HG02885 (cell line): ENCODE measurements around the gene CGB1.
"Not testable (repeated sequence)": the region's sequence is repeated elsewhere in the genome, so short reads cannot be mapped to it uniquely, and the experiment has no call there.

Experiments
- ATAC-seq: cut with Tn5 transposase; IDR thresholded peaks from one replicate; pipeline ENCODE4 v1.9.1; 2021; ENCODE audit warnings: mild to moderate bottlenecking; ENCODE audit not compliant: unreplicated experiment, poor library complexity

Gene CGB1

GRCh38 chr19:49036815-49037214 is at the start of gene CGB1:
CGB1 (minus strand) TSS chr19:49036895; CDS start chr19:49036711, 184 bp downstream.
- ATAC-seq, result not testable (repeated sequence)

- ATAC-seq, result no peak
These were observed 49.6 kb upstream of the CGB1 start for GRCh38 chr19:49086296-49086695.

GRCh38 chr19:49085868-49086232 is 49.2 kb upstream of the CGB1 start:
- ATAC-seq, result no peak

GRCh38 chr19:49085020-49085867 is 48.5 kb upstream of the CGB1 start, which contains the start of gene SNRNP70:
SNRNP70 (plus strand) TSS chr19:49085451; CDS start chr19:49086415, 964 bp downstream.
- ATAC-seq, result peak; percentile 91

GRCh38 chr19:49084206-49085019 is 47.7 kb upstream of the CGB1 start:
- ATAC-seq, result no peak

DNA sequence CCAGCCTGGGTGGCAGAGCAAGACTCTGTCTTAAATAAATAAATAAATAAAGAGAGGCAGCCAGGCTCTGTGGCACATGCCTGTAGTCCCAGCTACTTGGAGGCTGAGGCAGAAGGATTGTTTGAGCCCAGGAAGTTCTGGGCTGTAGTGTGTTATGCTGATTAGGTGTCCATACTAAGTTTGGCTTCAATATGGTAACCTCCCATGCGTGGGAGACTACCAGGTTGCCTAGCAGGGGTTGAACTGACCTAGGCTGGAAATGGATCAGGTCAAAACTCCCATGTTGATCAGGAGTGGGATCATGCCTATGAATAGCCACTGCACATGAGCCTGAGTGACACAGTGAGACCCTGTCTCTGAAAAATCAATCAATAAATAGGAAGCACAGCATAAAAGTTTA is 44.6 kb upstream of the CGB1 start:
- ATAC-seq, result no peak

DNA sequence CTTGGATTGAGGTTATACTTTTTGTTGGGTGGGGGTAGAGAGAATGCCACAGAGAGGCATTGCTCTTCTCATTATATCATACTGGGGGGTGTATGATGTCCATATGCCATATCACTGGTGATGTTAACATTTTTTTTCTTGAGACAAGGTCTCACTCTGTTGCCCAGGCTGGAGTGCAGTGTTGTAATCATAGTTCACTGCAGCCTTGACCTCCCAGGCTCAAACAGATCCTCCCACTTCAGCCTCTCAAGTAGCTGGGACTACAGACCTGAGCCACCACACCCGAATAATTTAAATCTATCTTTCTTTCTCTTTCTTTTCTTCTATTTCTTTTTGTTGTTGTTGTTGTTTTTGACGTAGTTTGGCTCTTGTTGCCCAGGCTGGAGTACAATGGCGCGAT is 43.7 kb upstream of the CGB1 start:
- no peak for ATAC-seq

GRCh38 chr19:49074869-49075268 is 38.2 kb upstream of the CGB1 start:
- not testable (repeated sequence) for ATAC-seq

- no peak for ATAC-seq
These were observed 37.1 kb upstream of the CGB1 start for GRCh38 chr19:49073514-49074378.

GRCh38 chr19:49071860-49072547 is 35.3 kb upstream of the CGB1 start:
- no peak for ATAC-seq

DNA sequence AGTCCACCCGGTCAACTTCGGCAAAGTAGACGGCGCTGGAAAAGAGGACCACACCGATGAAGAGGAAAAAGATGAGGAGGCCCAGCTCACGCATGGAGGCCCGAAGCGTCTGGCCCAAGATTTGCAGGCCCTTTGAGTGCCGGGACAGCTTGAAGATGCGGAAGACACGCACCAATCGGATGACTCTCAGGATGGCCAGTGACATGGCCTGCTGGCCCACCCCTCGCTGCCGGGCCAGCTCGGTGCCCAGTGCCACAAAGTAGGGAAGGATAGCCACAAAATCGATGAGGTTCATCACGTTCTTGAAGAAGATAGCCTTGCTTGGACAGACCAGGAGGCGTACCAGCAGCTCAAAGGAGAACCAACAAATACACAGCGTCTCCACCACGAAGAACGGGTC is 33.7 kb upstream of the CGB1 start:
- no peak for ATAC-seq

DNA sequence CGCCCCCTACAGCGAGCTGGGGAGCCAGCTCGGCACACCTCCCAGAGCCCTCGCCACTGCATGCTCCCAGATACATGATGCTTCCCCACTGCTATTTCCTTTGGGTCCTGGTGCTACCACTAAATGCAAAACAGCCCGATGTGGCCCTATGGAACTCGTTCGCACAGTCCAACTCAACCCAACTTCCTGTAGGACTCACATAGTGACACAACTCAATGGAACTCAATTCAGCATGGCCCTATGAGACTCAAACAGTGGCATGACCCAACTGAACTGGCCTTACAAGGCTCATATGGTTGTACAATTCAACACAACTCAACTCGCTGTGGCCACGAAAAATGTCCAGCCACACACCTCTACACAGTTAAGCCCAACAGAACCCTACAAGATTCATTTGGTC is 32.3 kb upstream of the CGB1 start:
- no peak for ATAC-seq

DNA sequence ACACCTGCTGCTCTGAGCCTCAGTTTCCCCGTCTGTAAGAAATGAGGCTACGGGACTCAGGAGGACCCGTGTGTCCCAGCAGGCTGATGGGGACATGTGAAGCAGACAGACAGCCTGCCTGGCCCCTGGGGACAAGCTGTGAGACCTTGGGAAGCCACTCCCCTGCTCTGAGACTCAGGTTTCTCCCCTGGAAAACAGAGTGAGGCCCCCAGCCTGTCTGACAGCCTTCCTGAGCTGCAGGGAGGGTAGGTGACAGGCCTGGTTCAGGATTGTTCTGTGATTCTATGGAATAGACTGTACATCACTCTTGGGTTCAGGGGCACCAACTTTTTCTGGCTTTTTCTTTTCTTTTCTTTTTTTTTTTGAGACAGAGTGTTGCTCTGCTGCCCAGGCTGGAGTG is 30.9 kb upstream of the CGB1 start:
- ATAC-seq, result no peak

DNA sequence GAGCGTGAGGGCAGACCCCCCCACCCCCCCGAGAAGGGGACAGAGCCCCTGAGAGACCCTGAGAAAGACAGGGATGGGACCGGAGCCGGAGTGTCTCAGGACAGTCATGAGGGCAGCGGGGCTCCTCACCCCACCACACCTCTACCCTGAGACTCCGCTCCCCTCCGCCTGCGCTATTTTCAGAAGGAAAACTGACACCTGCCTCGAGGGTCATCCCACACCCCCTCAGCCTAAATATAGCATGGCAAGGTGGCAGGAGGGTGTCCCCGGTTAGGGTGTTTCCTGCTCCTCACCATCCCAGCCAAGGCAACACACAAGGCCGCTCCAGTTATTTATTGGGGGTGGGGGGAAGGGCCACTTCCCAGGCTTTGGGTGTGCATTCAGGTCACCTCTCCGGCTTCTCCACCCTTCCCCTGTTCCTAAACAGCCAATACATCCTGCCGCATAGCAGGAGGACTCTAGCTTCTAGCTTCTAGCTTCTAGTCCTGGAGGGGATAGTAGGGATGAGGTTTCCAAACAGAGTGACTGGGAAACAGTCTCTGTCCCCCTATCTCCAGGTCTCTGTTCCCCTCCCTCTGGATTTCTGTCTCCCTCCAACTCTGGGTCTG is 29.3 kb upstream of the CGB1 start:
- ATAC-seq, result no peak

DNA sequence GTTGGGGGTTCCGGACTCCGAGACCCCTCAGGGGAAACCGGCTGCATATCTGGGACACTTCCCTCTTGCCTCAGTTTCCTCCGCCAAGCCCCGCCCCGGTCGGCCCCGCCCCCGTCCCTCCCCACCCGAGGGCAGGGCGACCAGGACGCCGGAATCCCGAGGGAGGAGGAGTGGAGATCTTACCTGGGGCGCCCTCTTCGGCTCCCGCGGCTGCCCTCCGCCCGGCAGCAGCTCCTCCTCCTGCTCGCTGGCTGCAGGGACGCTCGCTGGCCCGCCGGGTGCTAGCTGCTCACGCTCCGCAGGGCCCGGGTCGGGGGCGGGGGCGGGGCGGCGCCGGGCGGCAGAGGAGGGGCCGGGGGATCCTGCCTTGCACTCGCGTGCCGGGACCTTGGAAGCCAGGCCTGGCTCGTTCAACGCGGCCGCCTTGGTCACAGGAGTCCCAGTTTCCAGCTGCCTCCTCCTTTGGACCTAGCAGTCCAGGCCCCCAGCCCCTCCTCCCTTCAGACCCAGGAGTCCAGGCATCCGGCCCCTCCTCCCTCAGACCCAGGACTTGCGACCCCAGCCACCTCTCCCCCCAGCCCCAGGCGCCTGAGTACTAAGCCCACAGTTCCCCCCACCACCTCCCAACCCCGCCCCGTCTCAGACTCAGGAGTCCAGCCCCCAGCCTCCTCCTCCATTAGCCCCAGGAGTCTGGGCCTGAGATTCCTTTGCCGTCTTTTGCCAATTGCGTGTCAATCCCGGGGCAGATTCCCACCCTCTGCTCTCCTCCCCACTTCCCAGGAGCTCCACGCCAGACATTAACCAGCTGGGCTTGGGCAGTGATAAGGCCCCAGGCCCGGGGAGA is 28.3 kb upstream of the CGB1 start, which contains the start of gene NTF4:
TSS of gene NTF4 (minus strand) at position 51 of the 844 bp plus-strand sequence. CDS start 2,821 bp downstream, outside the sequence.
- no peak for ATAC-seq

DNA sequence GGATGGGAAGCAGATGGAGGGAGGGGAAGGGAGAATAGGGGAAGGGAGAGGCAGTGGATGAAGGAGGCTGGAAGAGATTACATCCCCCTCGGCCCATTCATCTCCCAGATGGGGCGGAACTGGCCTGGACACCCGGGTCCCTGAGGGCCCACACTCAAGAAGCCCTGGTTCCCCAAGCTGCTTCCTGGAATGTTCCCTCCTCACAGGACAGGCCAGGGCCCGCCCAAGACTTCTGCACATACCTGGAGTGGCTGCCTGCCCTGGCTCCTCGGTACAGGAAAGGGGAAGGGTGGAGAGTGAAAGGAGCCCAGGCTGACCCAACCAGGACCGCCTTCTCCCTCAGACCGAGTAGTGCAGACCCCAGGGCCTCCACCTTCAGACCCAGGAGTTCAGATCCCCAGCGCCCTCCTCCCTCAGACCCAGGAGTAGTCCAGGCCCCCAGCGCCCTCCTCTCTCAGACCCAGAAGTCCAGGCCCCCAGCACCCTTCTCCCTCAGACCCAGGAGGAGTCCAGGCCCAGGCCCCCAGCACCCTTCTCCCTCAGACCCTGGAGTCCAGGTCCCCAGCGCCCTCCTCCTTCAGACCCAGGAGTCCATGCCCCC is 27.4 kb upstream of the CGB1 start:
- no peak for ATAC-seq

DNA sequence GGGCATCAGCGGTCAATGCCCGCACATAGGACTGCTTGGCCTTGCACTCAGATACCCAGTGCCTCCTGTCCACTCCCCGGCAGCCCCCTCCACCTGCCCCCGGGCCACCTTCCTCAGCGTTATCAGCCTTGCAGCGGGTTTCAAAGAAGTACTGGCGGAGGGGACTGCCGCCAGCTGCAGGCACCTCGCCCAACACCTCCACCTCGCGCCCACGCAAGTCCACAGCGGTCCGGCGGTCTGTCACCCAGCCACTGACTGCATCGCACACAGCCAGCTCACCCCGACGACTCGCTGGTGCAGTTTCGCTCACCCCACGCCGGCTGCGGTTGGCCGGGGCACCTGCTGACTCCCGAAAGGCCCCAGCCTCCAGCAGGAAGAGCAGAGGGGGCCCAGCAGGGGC is 24.8 kb upstream of the CGB1 start:
- no peak for ATAC-seq

DNA sequence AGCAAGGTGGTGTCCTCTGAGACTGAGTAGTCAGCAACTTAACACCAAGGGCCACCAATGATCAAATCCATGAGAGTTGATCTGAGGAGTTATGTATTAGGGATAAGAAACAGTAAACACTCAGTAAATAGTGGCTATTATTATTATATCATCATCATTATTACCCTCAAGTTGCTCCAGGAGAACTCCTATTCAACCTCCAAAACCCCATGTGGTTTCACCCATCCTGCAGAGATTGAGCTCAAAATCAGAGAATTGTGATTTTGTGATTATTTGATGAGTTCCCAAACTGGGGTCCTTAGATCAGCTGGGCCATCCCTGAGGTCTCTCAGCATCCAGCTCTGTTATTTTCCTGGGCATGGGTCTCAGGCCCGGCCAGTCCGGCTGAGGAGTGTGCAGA is 24.3 kb upstream of the CGB1 start:
- no peak for ATAC-seq
